DMS79 (cell line): Measurements from ENCODE around the gene RUSF1.

Experiments
- DNase-seq: peaks from one replicate; lab custom pipeline; 2025; lab: John Stamatoyannopoulos, UW

RUSF1 gene

DNA sequence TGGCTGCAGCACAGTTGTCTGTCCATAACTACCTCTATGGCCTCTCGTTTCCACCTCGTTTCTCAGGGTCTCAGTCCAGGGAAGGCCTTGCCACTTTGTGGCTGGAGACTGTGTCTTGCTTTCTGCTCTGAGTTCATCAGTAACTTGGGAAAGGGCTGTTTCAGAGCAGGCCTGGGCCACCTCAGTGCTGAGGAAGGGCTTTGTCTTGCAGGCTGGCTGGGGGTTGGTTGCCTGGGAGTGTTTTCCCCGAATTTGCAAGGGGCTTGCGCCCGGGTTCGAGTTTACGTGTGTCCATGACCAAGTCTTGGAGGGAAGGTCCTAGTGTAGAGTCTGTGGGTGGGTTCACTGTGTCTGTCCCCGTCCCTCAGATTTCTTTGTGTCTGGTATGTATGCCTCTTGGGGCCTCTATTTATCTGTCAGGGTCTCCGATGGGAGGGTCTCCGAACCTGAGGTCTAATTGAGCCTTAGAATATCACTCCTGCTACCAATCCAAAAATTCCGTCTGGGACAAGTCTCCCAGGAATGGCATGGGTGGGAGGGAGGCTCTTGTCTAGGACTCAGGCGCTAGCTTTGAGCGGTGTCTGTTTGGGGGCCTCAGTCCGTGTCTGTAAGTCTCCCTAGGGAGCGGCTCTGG lies 36.8 kb downstream of the RUSF1 start:
- DNase-seq: no peak

DNA sequence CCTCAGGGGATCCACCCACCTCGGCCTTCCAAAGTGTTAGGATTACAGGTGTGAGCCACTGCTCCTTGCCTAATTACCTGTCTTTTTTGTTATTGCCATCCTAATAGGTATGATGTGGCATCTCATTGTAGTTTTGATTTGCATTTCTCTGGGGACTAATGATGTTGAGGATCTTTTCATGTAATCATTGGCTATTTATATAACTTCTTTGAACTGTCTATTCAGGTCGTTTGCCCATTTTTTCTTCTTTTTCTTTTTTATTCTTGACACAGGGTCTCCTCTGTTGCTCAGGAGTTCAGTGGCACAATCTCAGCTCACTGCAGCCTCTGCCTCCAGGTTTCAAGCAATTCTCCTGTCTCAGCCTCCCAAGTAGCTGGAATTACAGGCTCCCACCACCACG lies 37.6 kb downstream of the RUSF1 start:
- no peak for DNase-seq

DNA sequence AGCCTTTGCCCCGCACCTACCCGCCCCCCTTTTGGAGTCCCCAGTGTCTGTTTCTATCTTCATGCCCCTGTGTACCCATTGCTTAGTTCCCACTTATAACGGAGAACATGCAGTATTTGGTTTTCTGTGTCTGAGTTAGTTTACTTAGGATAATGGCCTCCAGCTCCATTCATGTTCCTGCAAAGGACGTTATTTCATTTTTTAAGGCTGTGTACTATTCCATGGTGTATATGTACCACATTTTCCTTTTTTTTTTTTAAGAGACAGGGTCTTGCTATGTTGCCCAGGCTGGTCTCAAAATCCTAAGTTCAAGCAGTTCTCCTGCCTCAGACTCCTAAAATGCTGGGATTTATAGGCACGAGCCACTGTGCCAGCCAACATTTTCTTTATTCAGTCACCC lies 40.3 kb downstream of the RUSF1 start:
- no peak for DNase-seq

DNA sequence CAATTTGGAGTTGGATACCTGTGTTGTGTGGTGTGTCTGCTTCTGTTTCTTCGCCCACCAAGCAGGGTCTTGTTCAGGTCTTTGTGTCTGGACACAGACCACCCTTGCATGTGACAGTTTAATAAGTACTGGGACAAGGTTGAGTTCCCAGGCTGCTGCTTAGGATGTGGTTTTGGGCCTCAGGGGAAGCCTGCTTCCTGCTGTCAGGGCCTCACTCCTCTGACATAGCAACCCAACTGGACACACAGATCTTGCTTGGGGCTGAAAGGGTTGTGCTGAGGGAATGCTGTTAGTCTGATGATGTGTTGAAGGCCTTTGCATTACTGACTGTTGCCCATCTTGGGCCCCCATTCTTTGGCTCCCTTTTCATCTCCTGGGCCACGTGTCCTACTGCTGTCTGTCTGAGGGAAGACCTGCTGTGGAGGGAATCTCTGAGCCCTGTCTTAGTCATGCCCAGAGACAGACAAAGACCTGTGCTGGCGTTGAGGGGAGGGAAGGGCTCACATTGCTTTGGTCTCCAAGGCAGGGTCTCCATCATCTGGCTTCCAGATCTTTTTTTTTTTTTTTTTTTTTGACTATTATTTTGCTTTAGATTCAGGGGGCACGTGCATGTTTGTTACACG lies 40.9 kb downstream of the RUSF1 start:
- no peak for DNase-seq

DNA sequence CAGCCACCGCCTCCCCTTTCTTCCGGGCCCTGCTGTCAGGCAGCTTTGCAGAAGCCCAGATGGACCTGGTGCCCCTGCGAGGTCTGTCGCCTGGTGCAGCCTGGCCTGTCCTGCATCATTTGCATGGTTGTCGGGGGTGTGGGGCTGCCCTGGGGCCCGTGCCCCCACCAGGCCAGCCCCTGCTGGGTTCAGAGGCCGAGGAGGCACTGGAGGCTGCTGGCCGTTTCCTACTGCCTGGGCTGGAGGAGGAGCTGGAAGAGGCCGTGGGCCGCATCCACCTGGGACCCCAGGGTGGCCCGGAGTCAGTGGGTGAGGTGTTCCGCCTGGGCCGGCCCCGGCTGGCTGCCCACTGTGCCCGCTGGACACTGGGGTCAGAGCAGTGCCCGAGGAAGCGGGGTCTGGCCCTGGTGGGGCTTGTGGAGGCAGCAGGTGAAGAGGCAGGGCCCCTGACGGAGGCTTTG lies 41.8 kb downstream of the RUSF1 start:
- DNase-seq: no peak

DNA sequence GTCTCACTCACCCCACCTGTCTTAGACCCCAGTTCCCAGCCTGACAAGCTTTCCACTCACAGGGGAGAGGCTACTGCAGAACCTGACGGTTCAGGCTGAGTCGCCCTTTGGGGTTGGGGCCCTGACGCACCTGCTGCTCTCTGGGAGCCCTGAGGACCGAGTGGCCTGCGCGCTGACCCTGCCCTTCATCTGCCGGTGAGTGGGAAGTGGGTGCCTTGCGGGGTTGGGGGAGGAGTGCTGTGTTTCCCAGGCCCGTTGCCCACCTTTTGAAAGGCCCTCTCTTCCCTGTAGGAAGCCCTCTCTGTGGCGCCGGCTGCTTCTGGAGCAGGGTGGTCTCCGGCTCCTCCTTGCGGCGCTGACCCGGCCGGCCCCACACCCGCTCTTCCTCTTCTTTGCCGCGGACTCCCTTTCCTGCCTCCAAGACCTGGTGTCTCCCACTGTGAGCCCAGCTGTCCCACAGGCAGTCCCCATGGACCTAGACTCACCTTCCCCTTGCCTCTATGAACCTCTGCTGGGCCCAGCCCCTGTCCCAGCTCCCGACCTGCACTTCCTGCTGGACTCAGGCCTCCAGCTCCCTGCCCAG lies 42.3 kb downstream of the RUSF1 start:
- no peak for DNase-seq

DNA sequence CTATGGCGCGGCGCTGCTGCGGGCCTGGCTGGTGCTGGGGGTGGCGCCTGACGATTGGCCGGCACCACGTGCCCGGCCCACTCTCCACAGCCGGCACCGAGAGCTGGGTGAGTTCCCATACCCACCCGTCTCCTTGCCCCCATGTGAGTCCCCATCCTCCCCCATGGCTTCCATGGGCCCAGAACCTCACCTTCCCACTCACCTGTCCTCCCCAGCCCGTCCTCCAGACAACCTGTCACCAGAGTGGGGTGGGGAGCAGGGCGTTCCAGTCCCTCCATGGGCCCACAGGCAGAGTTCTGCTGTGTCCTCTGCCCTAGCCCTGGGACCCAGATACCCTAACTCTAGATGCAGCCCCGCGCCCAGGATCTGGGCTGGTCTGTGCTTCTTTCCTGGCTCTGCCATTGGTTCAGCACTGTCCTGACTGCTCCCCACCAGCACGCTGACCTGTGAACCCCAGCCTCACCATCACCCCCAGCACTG lies 43.4 kb downstream of the RUSF1 start:
- DNase-seq: no peak

DNA sequence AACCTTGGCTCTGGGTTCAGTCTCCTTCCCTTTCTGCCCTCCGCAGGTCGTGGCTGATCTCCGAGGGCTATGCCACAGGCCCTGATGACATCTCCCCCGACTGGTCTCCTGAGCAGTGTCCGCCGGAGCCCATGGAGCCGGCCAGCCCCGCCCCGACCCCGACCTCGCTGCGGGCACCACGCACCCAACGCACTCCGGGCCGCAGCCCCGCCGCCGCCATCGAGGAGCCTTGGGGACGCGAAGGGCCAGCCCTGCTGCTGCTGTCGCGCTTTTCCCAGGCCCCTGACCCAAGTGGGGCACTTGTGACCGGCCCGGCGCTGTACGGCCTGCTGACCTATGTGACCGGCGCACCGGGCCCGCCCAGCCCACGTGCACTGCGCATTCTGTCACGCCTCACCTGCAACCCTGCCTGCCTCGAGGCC lies 43.8 kb downstream of the RUSF1 start:
- no peak for DNase-seq

DNA sequence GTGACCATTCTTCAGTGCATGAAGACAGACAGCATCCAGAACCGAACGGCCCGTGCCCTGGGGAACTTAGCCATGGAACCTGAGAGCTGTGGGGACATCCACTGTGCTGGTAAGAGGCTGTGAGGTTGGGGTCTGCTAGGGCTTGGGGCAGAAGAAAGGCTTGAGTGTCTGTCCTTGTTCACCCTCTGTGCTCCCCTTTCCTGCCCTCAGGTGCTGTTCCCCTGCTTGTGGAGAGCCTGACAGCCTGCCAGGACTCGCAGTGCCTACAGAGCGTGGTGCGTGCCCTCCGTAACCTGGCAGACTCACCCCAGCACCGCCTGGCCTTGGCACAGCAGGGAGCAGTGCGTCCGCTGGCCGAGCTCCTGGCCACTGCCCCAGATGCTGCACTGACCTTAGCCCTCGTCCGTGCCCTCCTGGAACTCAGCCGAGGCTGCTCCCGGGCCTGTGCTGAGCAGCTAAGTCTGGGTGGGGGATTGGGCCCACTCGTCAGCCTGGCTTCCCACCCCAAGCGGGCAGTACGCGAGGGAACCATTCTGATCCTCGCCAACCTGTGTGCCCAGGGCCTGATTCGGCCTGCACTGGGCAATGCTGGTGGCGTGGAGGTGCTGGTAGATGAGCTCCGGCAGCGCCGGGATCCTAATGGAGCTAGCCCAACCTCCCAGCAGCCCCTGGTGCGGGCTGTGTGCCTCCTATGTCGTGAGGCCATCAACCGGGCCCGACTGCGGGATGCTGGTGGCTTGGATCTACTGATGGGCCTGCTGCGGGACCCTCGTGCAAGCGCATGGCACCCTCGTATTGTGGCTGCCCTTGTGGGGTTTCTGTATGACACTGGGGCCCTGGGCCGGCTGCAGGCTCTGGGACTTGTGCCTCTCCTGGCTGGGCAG lies 46.0 kb downstream of the RUSF1 start:
- no peak for DNase-seq

DNA sequence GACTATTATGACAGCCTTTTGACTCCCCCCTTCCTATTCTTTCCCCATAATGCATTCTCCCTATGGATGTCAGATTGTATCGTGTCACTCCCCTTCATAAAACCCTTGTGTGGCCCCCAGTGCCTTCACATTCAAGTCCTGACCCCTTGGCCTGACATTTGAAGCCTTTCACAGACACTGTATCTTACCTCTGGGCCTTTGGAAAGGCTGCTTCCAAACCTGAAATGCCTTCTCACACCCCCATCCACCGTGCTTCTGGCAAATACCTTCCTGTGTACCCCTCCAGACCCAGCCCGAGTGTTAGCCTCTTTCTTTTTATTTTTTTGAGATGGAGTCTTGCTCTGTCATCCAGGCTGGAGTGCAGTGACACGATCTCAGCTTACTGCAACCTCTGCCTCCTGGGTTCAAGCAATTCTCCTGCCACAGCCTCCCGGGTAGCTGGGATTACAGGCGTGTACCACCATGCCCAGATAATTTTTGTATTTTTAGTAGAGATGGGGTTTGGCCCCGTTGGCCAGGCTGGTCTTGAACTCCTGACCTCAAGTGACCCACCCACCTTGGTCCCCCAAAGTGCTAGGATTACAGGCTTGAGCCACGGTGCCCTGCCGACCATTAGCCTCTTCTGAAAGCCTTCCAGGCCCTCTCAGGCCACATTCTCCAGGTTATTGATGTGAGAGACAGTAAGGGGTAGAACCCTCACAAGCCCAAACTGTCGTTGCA lies 46.8 kb downstream of the RUSF1 start:
- DNase-seq: no peak

DNA sequence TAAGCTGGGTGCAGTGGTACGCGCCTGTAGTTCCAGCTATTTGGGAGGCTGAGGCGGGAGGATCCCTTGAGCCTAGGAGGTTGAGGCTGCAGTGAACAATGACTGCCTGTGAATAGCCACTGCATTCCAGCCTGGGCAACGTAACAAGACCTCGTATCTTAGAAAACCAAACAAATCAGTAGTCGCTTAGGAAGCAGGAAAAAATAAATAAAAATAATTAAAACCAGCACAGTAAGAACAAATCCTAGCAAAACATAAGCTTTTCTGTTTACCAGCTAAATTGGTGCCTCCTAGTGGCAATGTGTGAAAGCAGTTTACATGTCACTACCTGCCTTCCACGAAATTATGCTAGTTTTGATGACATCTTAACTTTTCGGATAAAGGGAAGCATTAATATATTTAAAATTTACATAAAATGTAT lies 47.6 kb downstream of the RUSF1 start:
- DNase-seq: peak; percentile 6

DNA sequence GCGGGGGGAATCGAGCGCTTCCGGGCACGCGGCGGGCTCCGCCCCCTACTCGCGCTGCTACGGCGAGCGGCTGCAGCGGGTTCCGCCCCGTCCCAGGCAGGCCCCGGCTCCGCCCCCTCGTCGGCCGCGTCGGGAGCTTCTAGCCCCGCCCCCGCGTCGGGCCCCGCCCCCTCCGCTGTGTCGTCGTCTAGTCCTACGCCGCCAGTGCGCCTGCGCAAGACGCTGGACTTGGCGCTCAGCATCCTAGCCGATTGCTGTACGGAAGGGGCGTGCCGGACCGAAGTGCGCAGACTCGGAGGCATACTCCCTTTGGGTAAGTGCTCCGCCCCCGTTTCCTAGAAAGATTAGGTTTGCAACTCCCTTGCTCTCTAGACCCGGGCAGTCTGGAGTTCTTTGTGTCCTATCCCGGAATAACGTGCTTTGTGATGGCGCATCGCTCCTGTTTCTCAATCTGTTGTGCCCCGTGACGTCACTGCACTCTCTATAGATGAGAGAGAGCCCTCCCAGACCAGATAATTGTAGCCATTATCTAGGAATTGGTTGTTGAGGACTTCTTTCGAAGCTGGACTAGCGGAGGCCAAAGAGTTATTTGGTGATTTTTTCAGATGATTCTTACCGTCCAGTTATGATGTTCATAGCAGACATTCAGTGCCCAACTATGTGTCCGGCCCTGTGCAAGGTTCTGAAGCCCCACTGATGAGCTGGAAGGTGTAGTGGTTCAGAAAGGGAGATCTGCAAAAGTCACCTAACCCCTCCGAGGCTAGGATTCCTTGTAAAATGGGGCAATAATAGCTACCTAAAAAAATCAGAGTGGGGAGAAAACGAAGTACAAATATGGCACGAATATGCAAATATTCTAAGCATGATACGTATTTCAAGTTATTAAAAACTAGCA lies 48.3 kb downstream of the RUSF1 start:
- DNase-seq: peak; percentile 98

DNA sequence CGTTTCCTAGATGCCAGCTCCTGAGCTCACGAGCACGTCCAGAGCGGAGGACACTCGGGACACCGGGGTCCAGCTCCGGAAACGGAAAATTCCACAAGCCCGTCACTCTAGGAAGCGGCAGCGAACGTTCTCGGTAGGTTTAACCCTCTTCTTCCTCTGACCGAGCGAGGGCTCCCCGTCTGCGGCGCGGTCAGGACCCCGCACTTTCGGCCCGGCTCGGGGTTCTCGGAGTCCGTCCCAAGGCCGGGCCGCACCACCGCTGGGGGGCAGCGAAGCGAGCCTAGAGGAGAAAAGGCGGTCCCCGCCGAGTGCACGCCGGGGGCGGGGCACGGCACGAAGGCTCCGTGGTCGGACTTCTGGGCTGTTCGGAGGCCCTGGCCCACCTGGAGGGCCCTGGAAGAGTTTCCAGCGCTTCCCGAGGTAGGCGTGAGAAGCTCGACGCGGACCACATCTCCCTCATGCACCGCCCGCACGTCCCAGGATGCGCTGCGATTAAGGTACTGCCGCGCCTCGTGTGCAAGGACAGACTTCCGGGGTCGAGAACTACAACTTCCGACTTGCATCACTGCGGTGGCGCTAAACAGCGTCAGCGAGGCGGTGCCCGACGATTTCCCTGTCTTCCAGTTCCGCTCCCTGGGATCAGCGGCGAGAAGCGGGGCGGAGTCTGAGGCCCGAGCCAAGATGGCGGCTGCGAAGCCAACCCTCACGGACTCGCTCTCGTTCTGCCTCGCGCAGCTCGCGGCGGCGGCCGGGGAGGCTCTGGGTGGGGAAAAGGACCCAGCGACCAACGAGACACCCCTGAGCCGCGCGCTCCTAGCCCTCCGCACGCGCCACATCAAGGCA lies 49.1 kb downstream of the RUSF1 start, which contains the start of gene ARMC5:
Gene ARMC5, plus strand, starts transcription at position 658 of the 843 bp plus-strand sequence. Its CDS starts 24 bp downstream, at position 682.
- peak; percentile 94 for DNase-seq

DNA sequence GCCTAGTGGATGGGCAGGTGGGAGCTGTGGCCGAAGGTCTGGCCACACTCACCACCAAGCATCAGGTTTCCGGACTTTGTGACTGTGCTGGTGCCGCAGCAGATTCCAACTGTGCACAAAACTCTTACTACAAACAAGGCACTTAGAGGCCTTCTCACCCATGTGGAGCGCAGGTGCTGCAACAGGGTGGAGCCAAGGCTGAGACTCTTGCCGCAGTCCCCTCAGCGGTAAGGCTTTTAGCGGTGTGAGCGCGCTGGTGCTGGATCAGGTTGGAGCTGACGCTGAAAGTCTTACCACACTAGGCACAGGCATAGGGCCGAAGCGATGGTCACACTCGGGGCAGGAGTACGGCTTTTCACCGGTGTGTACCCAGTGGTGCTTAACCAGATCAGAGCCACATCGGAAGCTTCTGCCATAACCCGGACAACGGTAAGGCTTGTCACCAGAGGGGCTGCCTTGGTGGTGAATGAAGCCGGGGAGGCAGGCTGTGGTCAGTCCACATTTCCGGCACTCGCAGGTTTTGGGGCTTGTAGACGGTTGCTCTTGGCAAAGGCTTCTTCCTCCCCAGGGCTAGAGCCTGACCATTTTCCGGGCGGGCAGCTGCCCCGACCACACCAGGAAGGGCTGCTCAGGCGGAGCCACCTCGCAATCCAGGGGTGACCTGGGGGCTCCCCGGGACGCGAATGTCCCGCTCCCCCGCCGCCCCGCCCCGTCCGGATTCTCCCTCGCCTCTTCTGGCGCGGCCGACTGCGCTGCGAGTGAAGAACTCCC lies 49.9 kb downstream of the RUSF1 start:
- peak; percentile 67 for DNase-seq

DNA sequence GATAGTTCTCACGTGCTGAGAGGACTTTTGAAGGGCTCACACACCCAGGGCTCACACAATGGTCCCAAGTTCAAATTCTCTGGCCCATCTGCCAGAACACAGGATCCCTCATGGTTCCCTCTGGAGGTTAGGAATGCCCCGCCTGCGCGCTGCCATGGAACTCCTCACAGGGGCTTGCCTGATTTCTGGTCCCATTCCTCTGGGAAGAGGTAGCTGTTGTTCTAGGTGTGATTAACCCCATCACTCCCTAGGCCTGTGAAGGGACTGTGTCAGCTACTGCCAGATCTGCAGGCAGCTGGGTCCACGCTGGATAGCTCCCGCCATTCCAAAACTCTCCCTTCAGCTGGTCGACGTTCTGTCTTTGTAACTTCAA lies 51.2 kb downstream of the RUSF1 start:
- no peak for DNase-seq

DNA sequence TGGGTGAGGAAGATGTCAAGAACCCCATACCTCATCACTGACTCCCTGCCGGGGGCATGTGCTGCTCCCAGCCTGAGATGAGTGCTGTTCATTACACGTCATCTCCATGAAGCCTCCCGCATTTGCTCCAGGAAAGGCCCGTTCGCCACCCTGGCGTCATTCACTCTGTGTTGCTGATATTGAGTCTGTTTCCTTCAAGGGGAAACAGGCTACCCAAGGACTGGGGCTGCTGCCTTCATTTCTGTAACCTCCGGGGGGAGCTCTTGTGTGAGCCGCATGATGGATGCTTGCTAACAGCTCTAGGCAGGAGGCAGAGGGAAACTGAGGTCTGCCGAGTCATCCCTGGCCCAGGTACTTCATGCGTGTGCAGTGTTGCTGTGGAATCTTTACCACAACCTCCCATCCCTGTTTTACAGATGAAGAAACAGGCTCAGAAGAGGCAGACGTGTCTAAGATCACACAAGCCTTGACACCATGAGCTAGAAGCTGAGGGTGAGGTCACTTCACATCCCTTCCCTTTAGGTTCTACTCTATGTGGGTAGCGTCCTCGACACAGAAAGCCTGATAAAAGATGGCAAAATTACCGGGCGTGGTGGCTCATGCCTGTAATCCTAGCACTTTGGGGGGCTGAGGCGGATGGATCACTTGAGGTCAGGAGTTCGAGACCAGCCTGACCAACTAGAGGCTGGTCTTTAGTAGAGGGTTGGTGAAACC lies 52.4 kb downstream of the RUSF1 start:
- DNase-seq: no peak

DNA sequence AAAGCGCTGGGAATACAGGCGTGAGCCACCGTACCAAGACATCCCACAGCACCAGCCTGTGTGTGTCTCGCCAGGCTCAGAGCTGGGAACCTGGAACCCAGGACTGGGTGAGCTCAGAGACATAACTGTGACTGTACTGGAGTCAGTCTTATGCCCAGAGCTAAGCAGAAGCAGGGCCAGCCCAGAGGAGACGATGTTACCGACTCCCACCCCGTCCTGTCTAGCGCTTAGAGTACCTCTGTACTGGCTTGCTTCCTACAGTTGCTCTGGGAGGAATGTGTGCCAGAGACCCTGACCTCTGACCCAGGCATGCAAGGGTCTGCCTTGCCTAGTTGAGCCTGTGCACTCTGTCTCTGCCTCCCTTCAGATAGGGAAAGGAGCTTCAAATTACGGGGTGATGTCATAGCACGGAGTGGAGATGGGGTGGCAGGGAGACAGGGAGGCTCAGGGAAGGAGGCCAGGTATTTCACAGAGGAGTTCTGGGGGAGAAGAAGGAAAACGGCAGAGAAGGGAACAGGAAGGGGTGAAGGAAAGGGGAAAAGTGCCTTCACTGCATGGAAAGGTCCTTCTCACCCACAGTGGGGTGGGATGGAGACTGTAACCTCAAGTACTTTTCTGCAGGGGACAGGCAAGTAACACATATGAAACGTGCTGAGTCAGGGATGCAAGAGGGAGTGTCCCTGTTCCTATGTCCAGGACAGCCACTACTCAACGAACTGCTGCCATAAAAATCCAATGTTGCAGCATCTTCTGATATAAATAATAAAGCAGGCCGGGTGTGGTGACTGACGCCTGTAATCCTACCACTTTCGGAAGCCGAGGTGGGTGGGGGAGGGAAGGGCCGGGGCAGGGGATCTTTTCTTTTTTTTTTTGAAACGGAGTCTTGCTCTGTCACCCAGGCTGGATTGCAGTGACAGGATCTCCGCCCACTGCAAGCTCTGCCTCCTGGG lies 54.7 kb downstream of the RUSF1 start:
- no peak for DNase-seq
